ENCODE results near the gene CLEC2A.

Gene CLEC2A

DNA sequence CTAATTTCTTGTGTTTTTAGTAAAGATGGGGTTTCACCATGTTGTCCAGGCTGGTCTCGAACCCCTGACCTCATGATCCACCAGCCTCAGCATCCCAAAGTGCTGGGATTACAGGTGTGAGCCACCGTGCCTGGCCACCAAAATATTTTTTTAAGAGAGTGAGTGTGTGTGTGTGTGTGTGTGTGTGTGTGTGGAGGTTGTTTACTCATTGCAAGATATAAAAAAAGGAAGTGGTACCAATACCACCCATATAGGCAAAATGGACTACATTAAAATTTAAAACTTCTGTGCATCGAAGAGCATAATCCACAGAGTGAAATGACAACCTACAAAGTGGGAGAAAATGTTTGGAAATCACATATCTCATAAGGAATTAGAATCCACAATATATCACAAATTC lies 15.5 kb upstream of the CLEC2A start:
- Histone ChIP-seq H3K4me3 (no peak overlapping the region), H3K4me2 (peak overlapping the region in 6 of 11 experiments; percentile 36 to 84 (median 80); a peak in 11 of 22 replicates), H3K27me3 (peaks cover 3 to 13% (median 9%) of the 10 kb centered on the region in 11 experiments; a peak in 17 of 22 replicates), H3K9me3 (replicated peaks in 1 of 11) (peaks cover 0 to 25% (median 0%) of the 10 kb centered on the region in 11 experiments; a peak in 3 of 22 replicates), H3K27ac (peak overlapping the region in 5 of 11 experiments; percentile 50 to 85 (median 81); a peak in 11 of 22 replicates), H3K9ac (no peak overlapping the region), H3K36me3 (no peaks in the 10 kb centered on the region), H4K20me1 (no peaks in the 10 kb centered on the region), H3K4me1 (peaks cover 21 to 90% (median 66%) of the 10 kb centered on the region in 10 experiments)
- TF ChIP-seq Cebpa-rat (IDR thresholded peaks at IDR 0.05): no peak

DNA sequence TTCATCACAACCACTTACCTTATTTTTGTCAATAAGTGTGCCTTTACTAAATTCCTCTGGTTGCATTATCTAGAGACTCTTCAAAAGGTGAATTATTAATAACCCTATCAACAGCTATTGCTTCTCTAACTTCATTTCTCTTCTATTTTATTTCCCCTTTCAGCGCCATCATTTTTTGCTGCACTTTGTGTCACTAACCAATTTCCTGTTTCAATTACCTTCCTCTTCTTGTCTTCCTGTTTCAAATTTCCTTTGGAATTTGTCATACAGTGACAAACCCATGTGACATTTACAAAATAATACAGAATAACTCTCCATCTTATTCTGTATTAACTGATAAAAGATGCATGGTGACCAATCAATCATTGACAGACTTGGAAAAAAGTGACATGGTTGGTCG lies 12.2 kb upstream of the CLEC2A start:
- peaks cover 8 to 69% (median 41%) of the 10 kb centered on the region in 10 experiments for H3K4me1 ChIP-seq
- no peak overlapping the region for H3K4me3 ChIP-seq
- H3K4me2 ChIP-seq: peak overlapping the region in 10 of 11 experiments; percentile 3 to 73 (median 37); a peak in 13 of 22 replicates
- H3K27me3 ChIP-seq: peaks cover 3 to 16% (median 11%) of the 10 kb centered on the region in 11 experiments; a peak in 17 of 22 replicates
- no peak overlapping the region for H3K9ac ChIP-seq
- peak overlapping the region in 3 of 11 experiments; percentile 12 to 35 (median 19); a peak in 1 of 22 replicates for H3K27ac ChIP-seq
- H4K20me1 ChIP-seq: no peaks in the 10 kb centered on the region
- no peak for TF ChIP-seq Cebpa-rat (IDR thresholded peaks at IDR 0.05)
- no peaks in the 10 kb centered on the region for H3K36me3 ChIP-seq
- peaks cover 0 to 15% (median 0%) of the 10 kb centered on the region in 11 experiments; a peak in 2 of 22 replicates for H3K9me3 ChIP-seq (replicated peaks in 1 of 11)

- H3K4me2 ChIP-seq: peak overlapping the region; percentile 37 to 83 (median 63)
- H3K9ac ChIP-seq: no peak overlapping the region
Measured at GRCh38 chr12:9943240-9943639, 11.1 kb upstream of the CLEC2A start.

DNA sequence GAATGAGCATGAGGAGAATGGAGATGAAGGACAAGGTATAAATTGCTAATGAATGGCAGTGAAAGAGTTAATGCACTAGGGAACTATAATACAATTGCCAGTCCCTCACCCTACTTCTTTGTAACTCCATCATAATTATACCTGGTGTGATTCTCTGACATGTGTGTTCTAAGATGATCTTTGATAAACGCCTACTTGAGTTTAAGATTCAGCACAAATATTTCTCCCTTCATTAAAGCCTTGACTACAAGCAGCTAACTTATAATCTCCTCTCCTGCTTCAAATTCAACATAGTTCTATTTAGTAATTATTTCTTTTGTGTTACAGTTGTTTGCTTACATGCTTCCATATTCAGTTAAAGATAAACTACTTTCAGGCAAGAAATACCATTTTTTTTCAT lies 9.7 kb upstream of the CLEC2A start:
- H3K27me3 ChIP-seq: peaks cover 3 to 16% (median 11%) of the 10 kb centered on the region in 11 experiments; a peak in 17 of 22 replicates
- H4K20me1 ChIP-seq: no peaks in the 10 kb centered on the region
- H3K4me2 ChIP-seq: 0 out of 22 replicates have a peak overlapping the region, but pooled peaks of 1 of the 11 experiments have one; percentile 24
- H3K27ac ChIP-seq: no peak overlapping the region
- H3K36me3 ChIP-seq: no peaks in the 10 kb centered on the region
- H3K4me1 ChIP-seq: peaks cover 8 to 46% (median 20%) of the 10 kb centered on the region in 10 experiments
- peaks cover 0 to 15% (median 0%) of the 10 kb centered on the region in 11 experiments; a peak in 2 of 22 replicates for H3K9me3 ChIP-seq (replicated peaks in 1 of 11)
- no peak overlapping the region for H3K9ac ChIP-seq
- H3K4me3 ChIP-seq: no peak overlapping the region
- TF ChIP-seq Cebpa-rat (IDR thresholded peaks at IDR 0.05): no peak

More at GRCh38 chr12:9943240-9943639, 11.1 kb upstream of the CLEC2A start:
- H3K27me3 ChIP-seq: peaks cover 3 to 16% (median 11%) of the 10 kb centered on the region in 11 experiments; a peak in 17 of 22 replicates
- no peak overlapping the region for H3K27ac ChIP-seq
- H4K20me1 ChIP-seq: no peaks in the 10 kb centered on the region
- no peak for TF ChIP-seq Cebpa-rat (IDR thresholded peaks at IDR 0.05)
- H3K4me1 ChIP-seq: peaks cover 8 to 58% (median 31%) of the 10 kb centered on the region in 10 experiments
- peak overlapping the region in 4 of 10 experiments; percentile 16 to 44 (median 28); a peak in 4 of 20 replicates for H3K4me3 ChIP-seq
- peaks cover 0 to 15% (median 0%) of the 10 kb centered on the region in 11 experiments; a peak in 2 of 22 replicates for H3K9me3 ChIP-seq (replicated peaks in 1 of 11)
- H3K36me3 ChIP-seq: no peaks in the 10 kb centered on the region

DNA sequence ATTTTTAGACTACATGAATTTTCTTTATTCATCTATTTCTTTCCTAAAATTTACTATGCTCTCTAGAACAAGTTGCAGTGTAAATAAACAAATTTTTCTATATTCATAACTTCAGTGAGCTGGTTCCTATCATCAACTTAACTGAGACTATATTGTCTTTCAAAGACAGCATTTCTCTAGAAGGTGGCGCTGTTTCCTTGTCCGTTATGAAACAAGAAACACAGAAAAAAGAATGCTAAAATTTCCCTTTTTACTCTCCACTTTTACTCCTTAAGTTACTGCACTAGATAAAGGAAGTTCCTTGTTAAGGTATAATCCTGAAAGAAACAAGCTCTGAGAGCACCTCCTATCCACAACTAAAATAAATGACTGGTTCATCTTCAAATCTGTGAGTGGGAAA lies 8.2 kb upstream of the CLEC2A start:
- H3K36me3 ChIP-seq: no peaks in the 10 kb centered on the region
- H3K4me1 ChIP-seq: peaks cover 8 to 39% (median 20%) of the 10 kb centered on the region in 10 experiments
- H4K20me1 ChIP-seq: no peaks in the 10 kb centered on the region
- H3K27me3 ChIP-seq: peaks cover 3 to 16% (median 11%) of the 10 kb centered on the region in 11 experiments; a peak in 17 of 22 replicates
- H3K9me3 ChIP-seq (replicated peaks in 1 of 11): peaks cover 0 to 3% (median 0%) of the 10 kb centered on the region in 11 experiments; a peak in 1 of 22 replicates
- no peak for TF ChIP-seq Cebpa-rat (IDR thresholded peaks at IDR 0.05)
- no peak overlapping the region for H3K4me3 ChIP-seq
- H3K4me2 ChIP-seq: peak overlapping the region in 1 of 11 experiments; percentile 19; a peak in 1 of 22 replicates
- no peak overlapping the region for H3K27ac ChIP-seq
- H3K9ac ChIP-seq: no peak overlapping the region

- no peak overlapping the region for H3K27ac ChIP-seq
- no peaks in the 10 kb centered on the region for H3K27me3 ChIP-seq
- no peak overlapping the region for H3K9ac ChIP-seq
- TF ChIP-seq Cebpa-rat (IDR thresholded peaks at IDR 0.05): no peak
- 0 out of 22 replicates have a peak overlapping the region, but pooled peaks of 1 of the 11 experiments have one; percentile 7 for H3K4me2 ChIP-seq
- H3K4me1 ChIP-seq: peaks cover 0 to 11% (median 0%) of the 10 kb centered on the region in 10 experiments; a peak in 5 of 20 replicates
- peaks cover 0 to 3% (median 0%) of the 10 kb centered on the region in 11 experiments; a peak in 1 of 22 replicates for H3K9me3 ChIP-seq (replicated peaks in 1 of 11)
- no peak overlapping the region for H3K4me3 ChIP-seq
- no peaks in the 10 kb centered on the region for H3K36me3 ChIP-seq
- H4K20me1 ChIP-seq: no peaks in the 10 kb centered on the region
Measured at GRCh38 chr12:9936591-9936990, 4.4 kb upstream of the CLEC2A start.

DNA sequence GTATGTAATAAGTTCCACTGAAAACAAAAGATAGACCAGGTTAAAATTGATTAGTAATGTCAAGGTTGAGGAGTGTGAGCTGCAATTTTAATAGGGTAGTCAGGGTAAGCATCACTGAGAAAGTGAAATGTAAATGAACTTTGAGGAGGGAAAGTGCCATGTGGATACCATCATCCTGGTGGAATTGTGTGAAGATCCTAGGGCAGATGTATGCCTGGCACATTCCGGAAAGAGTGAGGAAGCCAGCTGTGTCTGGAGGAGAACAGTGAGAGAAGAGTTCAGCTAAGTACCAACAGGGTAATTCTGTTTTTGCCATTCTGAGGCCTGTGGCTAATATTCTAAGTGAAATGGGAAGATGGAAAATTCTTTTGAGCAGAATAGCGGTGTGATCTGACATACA lies 2.9 kb upstream of the CLEC2A start:
- TF ChIP-seq Cebpa-rat (IDR thresholded peaks at IDR 0.05): no peak

GRCh38 chr12:9933958-9934357 lies 1.8 kb upstream of the CLEC2A start:
- Histone ChIP-seq H3K27me3 (no peaks in the 10 kb centered on the region), H4K20me1 (no peaks in the 10 kb centered on the region), H3K4me1 (peaks cover 0 to 7% (median 0%) of the 10 kb centered on the region in 10 experiments; a peak in 3 of 20 replicates), H3K9me3 (replicated peaks in 1 of 11) (peaks cover 0 to 3% (median 0%) of the 10 kb centered on the region in 11 experiments; a peak in 1 of 22 replicates), H3K27ac (no peak overlapping the region), H3K4me3 (no peak overlapping the region), H3K4me2 (no peak overlapping the region), H3K9ac (no peak overlapping the region), H3K36me3 (no peaks in the 10 kb centered on the region)
- TF ChIP-seq Cebpa-rat (IDR thresholded peaks at IDR 0.05): no peak

More for the DNA sequence above, 2.9 kb upstream of the CLEC2A start:
- Histone ChIP-seq H3K4me2 (no peak overlapping the region), H3K36me3 (no peaks in the 10 kb centered on the region), H3K27ac (no peak overlapping the region), H3K27me3 (no peaks in the 10 kb centered on the region), H3K9ac (no peak overlapping the region), H3K9me3 (replicated peaks in 1 of 11) (peaks cover 0 to 3% (median 0%) of the 10 kb centered on the region in 11 experiments; a peak in 1 of 22 replicates), H4K20me1 (no peaks in the 10 kb centered on the region), H3K4me3 (no peak overlapping the region), H3K4me1 (peaks cover 0 to 7% (median 0%) of the 10 kb centered on the region in 10 experiments; a peak in 3 of 20 replicates)

DNA sequence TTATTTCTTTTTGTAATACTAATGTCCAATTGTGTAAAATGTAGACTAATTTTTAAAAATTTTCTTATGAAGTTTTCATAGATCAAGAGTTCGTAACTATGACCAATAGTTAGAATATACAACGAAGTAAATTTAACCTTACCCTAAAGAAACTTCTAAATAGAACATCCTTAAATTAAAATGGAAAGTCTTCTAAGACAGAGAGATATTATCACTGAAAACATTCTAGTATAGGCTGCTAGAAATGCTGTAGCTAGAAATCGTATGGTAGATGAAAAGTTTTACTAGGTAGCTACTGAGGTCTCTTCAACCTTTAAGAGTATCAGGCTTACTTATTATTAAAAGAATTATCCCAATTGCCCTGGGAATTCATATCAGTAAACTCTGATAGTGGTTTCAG lies 925 bp downstream of the CLEC2A start:
- peaks cover 0 to 12% (median 0%) of the 10 kb centered on the region in 10 experiments; a peak in 6 of 20 replicates for H3K4me1 ChIP-seq
- no peaks in the 10 kb centered on the region for H4K20me1 ChIP-seq
- no peak for TF ChIP-seq Cebpa-rat (IDR thresholded peaks at IDR 0.05)
- no peak overlapping the region for H3K4me3 ChIP-seq
- H3K9ac ChIP-seq: no peak overlapping the region
- H3K4me2 ChIP-seq: no peak overlapping the region
- no peaks in the 10 kb centered on the region for H3K27me3 ChIP-seq
- H3K36me3 ChIP-seq: no peaks in the 10 kb centered on the region
- H3K27ac ChIP-seq: no peak overlapping the region
- H3K9me3 ChIP-seq (replicated peaks in 1 of 11): no peaks in the 10 kb centered on the region

Data from BLaER1 treated with 17β-estradiol and CSF1 and Interleukin-3, amounts not matched to agents 10 nM and 100 nM (cell line).